Heart right ventricle (tissue), 16 donors: ENCODE results near the gene ZBBX. TPM values are rescaled to one million over a fixed set of nuclear protein-coding genes. Genes with fewer than 3 reads are reported as not detected.

Source experiments
- ATAC-seq, 8 donors: fragments of 200-7000 bp; cut with Tn5 transposase; one replicate each; pipeline ENCODE4 v1.9.1; 2020; ENCODE audit warnings: mild to moderate bottlenecking in 8 of 8, moderate library complexity in 8 of 8, moderate number of reproducible peaks in 1 of 8
- DNase-seq, 2 donors: peaks; one replicate each; pipeline ENCODE4 v3.0.0-alpha.2; 2020
- H3K27ac ChIP-seq, 10 donors: fragments of 200-600 bp; sonication (generic) in 2 of 10; one replicate each; pipeline versions ENCODE4 v1.5.0 to v1.8.0; 2020 to 2022; ENCODE audit warnings: mild to moderate bottlenecking in 3 of 10
- H3K27me3 ChIP-seq, 7 donors: fragments of 200-600 bp; one replicate each; pipeline ENCODE4 v1.8.0; 2021 to 2022; ENCODE audit warnings: mild to moderate bottlenecking in 2 of 7
- H3K36me3 ChIP-seq, 9 donors: fragments of 200-600 bp; sonication (generic) in 1 of 9; one replicate each; pipeline versions ENCODE4 v1.5.0 to v1.8.0; 2020 to 2022; ENCODE audit warnings: mild to moderate bottlenecking in 2 of 9
- H3K4me1 ChIP-seq, 9 donors: fragments of 200-600 bp; sonication (generic) in 1 of 9; one replicate each; pipeline versions ENCODE4 v1.5.0 to v1.8.0; 2020 to 2022; ENCODE audit warnings: mild to moderate bottlenecking in 4 of 9
- H3K4me3 ChIP-seq, 10 donors: fragments of 200-600 bp; sonication (generic) in 2 of 10; one replicate each; pipeline versions ENCODE4 v1.5.0 to v1.8.0; 2020 to 2022; ENCODE audit warnings: mild to moderate bottlenecking in 7 of 10, moderate library complexity in 2 of 10
- H3K9me3 ChIP-seq, 11 donors: fragments of 200-600 bp in 10 of 11; sonication (generic) in 2 of 11; one replicate each; pipeline versions ENCODE4 v1.5.0 to v1.8.0; 2013 to 2022; ENCODE audit warnings: mild to moderate bottlenecking in 2 of 11, control low read depth in 1 of 11, moderate library complexity in 1 of 11
- CTCF ChIP-seq, 9 donors: fragments of 200-600 bp; sonication (generic) in 2 of 9; IDR thresholded peaks; one replicate each; pipeline versions ENCODE4 v1.5.0 to v1.8.0; 2021 to 2022; ENCODE audit warnings: antibody characterized with exemption in 9 of 9, mild to moderate bottlenecking in 5 of 9, moderate library complexity in 1 of 9
- WGBS, 2 donors: extraction: QIAGEN DNeasy Blood & Tissue Kit; methylation state at CpG; one replicate each; pipeline ENCODE4 v1.1.7; 2013; ENCODE audit warnings: inconsistent platforms in 1 of 2; 5-methylcytosine and 5-hydroxymethylcytosine counted together
- intact Hi-C, 10 donors: fragments of 100-400 bp; cut with DNase I; formaldehyde crosslinking; loops; one replicate each; pipeline versions ENCODE4 v1.11.1 to v1.14.2; 2022
- polyA plus RNA-seq, 2 donors: library from polyadenylated mRNA; stranded (reverse); fragments of 200-250 nt; gene quantifications; one replicate each; pipeline ENCODE4 v1.2.3, GENCODE V29; 2013
- total RNA-seq, 10 donors: library from RNA; stranded (reverse); fragmentation: NEBNext Ultra II Directional in 3 of 10; extraction: Animal tissue kit (Norgen Biotek cat#: 25700) in 3 of 10; gene quantifications; one replicate each; pipeline versions ENCODE4 v1.2.1 to v1.2.4, GENCODE V29; 2021 to 2023
- donor health status: Arrhythmogenic right ventricular cardiomyopathy.
- donor health status: ischemic (EF 13 %, LVEDD 7.1; RV severe dilation, severe dysfunction).
- donor health status: healthy with polysubstance abuse.
- donor health status: DM: no; HTN: yes; CAD: no.
- donor health status: DM: no; HTN: no; CAD: no.
- donor health status: ischemic (EF 25% LVEDD 6.9; RV normal size, moderate dysfunction).
- donor health status: ischemic (EF 25% LVEDD 5.7; RV mildly dilated, moderate dysfunction).
- donor health status: healthy.
- donor health status: DM: yes; HTN: yes; CAD: no.
- donor health status: Ischemic cardiomyopathy.
- donor health status: ischemic (EF 35%, LVEDD 5.7; RV mildly dilated, moderate dysfunction).
- donor health status: nonischemic (EF 11% LVEDD 7.7; RV severe dilation, severe dysfunction).
- donor health status: DM: yes; HTN: yes; CAD: no.
- donor health status: PGD.
- donor health status: ischemic (EF 29% LVEDD 5.4; RV normal size, mild dysfunction).
- donor health status: nonischemic (EF 23%, LVEDD 6.1; RV moderate dilation, normal function).

The ZBBX gene
- total and polyA plus RNA-seq, 12 donors, result 0.30 to 1.1 TPM; not detected in 10

DNA sequence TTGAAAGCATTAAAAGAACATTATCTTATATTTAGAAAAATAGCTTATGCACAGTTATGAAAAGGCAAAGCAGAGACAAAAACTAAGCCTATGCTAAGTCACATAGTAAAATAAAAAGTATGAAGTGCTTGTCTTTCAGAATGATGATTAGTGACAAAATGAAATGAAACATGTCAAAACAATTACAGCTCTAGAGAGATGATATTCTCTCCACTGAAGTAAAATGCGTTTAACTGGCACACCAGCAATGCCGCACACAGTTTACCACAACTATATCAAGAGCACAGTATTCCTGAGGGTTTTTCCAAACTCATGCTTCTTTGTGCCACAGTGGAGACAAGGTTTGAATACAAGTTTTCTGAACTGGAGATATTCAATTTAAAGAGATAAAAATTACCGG is 2.1 kb upstream of the ZBBX start:
- no peak for ATAC-seq
- no peak overlapping the region for H3K27ac ChIP-seq
- H3K27me3 ChIP-seq, result no peaks in the 10 kb centered on the region
- 95% methylated on average over 3 of the region's 3 CpGs for WGBS, 2 donors
- intact Hi-C loops, result loop anchor here in 1 of 10 donors (5.0 kb wide), 1 partner anchor 300 kb away; no protein-coding TSS in a partner anchor
- no peaks in the 10 kb centered on the region for H3K9me3 ChIP-seq
- H3K4me1 ChIP-seq, result peaks cover 0 to 7% (median 0%) of the 10 kb centered on the region in 9 donors
- no peak for DNase-seq
- no peak for TF ChIP-seq CTCF (IDR thresholded peaks at IDR 0.05)
- no peaks in the 10 kb centered on the region for H3K36me3 ChIP-seq
- H3K4me3 ChIP-seq, result no peak overlapping the region

DNA sequence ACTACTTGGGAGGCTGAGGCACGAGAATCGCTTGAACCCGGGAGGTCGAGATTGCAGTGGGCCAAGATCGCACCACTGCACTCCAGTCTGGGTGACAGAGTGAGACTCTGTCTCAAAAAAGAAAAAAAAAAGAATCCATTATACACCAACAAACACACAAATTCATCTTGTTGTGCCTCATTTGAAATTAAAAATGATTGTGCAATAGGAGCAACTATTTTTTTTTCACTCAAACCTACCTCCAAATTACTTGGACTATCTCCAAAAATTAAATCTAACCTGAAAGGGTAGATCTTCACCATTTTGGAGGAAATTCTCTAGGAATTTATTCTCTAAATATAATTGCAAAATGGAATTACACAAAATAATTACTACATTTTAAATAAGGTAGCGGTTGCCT is 4.6 kb downstream of the ZBBX start:
- no peak for TF ChIP-seq CTCF (IDR thresholded peaks at IDR 0.05)
- no peaks in the 10 kb centered on the region for H3K36me3 ChIP-seq
- no peak overlapping the region for H3K4me3 ChIP-seq
- WGBS, 2 donors, result 98% methylated on average over 6 of the region's 6 CpGs
- H3K27me3 ChIP-seq, result no peaks in the 10 kb centered on the region
- H3K4me1 ChIP-seq, result peaks cover 0 to 6% (median 0%) of the 10 kb centered on the region in 9 donors
- no peaks in the 10 kb centered on the region for H3K9me3 ChIP-seq
- DNase-seq, result no peak
- intact Hi-C loops, result loop anchor here in 1 of 10 donors (5.0 kb wide), 1 partner anchor 307 kb away; no protein-coding TSS in a partner anchor
- no peak overlapping the region for H3K27ac ChIP-seq
- ATAC-seq, result no peak

GRCh38 chr3:167372138-167372537 is 8.0 kb downstream of the ZBBX start:
- intact Hi-C loops, result no loop called here
- 44 to 62% methylated on average over 3 of the region's 3 CpGs for WGBS, 2 donors
- H3K27ac ChIP-seq, result no peak overlapping the region
- no peak for ATAC-seq
- H3K27me3 ChIP-seq, result no peaks in the 10 kb centered on the region
- no peak overlapping the region for H3K4me3 ChIP-seq
- no peak for TF ChIP-seq CTCF (IDR thresholded peaks at IDR 0.05)
- H3K36me3 ChIP-seq, result no peaks in the 10 kb centered on the region
- DNase-seq, result no peak
- no peaks in the 10 kb centered on the region for H3K4me1 ChIP-seq
- no peaks in the 10 kb centered on the region for H3K9me3 ChIP-seq

DNA sequence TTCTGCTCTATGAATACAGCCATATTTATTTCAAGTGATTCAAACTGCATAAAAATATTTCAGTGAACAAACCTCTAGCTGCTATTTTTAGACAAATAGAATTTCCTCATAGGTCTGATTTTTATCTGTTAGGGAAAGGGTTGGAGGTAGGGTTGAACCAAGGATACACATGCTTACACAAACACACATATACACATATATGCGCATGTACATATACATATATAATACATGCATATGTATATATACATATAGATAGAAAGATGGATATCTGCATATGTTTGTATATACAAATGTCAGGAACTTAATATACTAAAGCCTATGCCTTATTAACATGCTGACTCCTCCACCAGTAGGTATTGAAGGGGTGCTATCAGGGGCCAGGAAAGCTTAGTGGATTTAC is 18.1 kb downstream of the ZBBX start:
- ATAC-seq (no peak), DNase-seq (no peak)
- H3K27ac ChIP-seq, result no peak overlapping the region
- H3K4me3 ChIP-seq, result no peak overlapping the region
- no peak for TF ChIP-seq CTCF (IDR thresholded peaks at IDR 0.05)
- intact Hi-C loops, result no loop called here
- 95 to 100% methylated on average over 1 of the region's 1 CpG for WGBS, 2 donors
- H3K27me3 ChIP-seq, result no peaks in the 10 kb centered on the region
- H3K4me1 ChIP-seq, result no peaks in the 10 kb centered on the region
- H3K9me3 ChIP-seq, result no peaks in the 10 kb centered on the region
- no peaks in the 10 kb centered on the region for H3K36me3 ChIP-seq
